CD4-positive, alpha-beta T cell treated with Interferon gamma for 1 hour (primary cell): Measurements from ENCODE around the gene OR4C12.
"Not testable (repeated sequence)": the region's sequence is repeated elsewhere in the genome, so short reads cannot be mapped to it uniquely, and the experiment has no call there.

ENCODE experiments used
- DNase-seq: peaks from one replicate; pipeline ENCODE4 v3.0.0-alpha.2; 2020

OR4C12 gene

DNA sequence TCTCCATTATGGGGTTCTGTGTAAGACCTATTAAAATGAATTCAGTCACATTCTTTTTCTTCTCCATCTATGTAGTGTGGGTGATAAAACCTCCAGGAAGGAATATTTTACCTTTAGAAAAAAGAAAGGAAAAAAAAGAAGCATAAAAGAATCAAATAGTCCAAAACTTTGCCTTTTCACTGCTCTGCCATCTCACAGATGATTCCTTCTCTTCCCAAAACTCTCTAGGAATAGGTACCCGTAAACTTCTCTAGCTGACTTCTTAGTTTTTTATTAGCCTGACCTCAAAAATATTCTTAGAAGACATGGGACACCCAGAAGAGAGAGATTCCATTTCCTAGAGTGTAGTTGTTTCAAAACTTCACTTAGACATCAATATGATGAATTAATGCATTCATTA, at the start of gene OR4C12:
TSS of gene OR4C12 (minus strand) at position 101 of the 400 bp plus-strand sequence. CDS start at position 67, 34 bp downstream.
- not testable (repeated sequence) for DNase-seq

DNA sequence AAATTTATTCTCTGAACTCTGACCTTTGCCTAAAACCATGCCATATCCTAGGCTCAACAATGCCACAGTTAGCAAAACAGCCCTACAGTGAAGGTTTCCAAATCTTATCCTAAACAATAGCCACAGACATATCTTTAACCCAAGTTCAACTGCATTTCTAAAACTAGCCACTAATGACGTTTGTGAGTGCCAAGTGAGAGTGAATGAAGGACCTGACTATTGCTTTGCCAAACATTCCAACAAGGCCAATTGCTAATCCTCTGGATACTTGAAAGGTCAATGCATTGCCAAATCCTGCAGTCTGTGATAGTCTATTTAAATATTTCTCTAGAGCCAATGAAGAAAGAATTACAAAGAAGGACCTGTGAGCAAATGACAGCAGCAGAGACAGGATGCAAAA, 47.9 kb upstream of the OR4C12 start:
- DNase-seq: no peak

GRCh38 chr11:49995565-49995964, 13.2 kb upstream of the OR4C12 start:
- no peak for DNase-seq

- not testable (repeated sequence) for DNase-seq
These were observed 8.9 kb downstream of the OR4C12 start for GRCh38 chr11:49973439-49973838.

DNA sequence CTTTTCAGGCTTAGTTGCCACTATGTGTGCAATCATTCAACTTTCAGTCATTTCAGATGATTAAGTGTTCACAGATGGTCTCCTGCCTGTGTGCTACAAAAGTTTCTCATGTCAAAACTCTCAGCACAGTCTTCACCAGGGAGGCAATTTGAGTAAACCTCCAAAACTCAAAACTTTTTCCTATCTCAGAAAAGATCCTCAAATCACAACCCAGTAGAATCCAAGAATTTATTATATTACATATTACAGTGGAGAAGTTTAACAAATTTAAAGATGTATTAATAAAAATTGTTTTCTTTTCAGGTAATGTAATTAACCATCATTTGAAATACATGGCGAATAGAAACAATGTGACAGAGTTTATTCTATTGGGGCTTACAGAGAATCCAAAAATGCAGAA, 30.2 kb downstream of the OR4C12 start, which contains the start of gene OR4C13:
TSS of gene OR4C13 (plus strand) at position 301 of the 400 bp plus-strand sequence. CDS start at position 333, 32 bp downstream.
- DNase-seq: no peak

DNA sequence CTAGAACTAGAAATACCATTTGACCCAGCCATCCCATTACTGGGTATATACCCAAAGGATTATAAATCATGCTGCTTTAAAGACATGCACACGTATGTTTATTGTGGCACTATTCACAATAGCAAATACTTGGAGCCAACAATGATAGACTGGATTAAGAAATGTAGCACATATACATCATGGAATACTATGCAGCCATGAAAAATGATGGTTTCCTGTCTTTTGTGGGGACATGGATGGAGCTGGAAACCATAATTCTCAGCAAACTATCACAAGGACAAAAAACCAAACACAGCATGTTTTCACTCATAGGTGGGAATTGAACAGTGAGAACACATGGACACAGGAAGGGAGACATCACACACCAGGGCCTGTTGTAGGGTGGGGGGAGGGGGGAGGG, 33.6 kb downstream of the OR4C12 start:
- not testable (repeated sequence) for DNase-seq
